Endometrium (tissue), 2 donors: ENCODE measurements around the gene BBS9.
"Not testable (repeated sequence)": the region's sequence is repeated elsewhere in the genome, so short reads cannot be mapped to it uniquely, and the experiment has no call there.

Source experiments
- FAIRE-seq: peaks from 2 replicates; lab custom pipeline; 2012; peaks lifted over from hg19 to GRCh38; lab: Jason Lieb, UNC
- donor health status: control.
- donor health status: control.

Gene BBS9

GRCh38 chr7:33196221-33196620, 66.9 kb downstream of the BBS9 start:
- FAIRE-seq, result no peak

- no peak for FAIRE-seq
Measured at GRCh38 chr7:33200282-33200681, 70.9 kb downstream of the BBS9 start.

- no peak for FAIRE-seq
Measured at GRCh38 chr7:33201821-33202220, 72.5 kb downstream of the BBS9 start.

GRCh38 chr7:33210958-33211357, 81.6 kb downstream of the BBS9 start:
- no peak for FAIRE-seq

GRCh38 chr7:33212144-33212543, 82.8 kb downstream of the BBS9 start:
- FAIRE-seq, result no peak

GRCh38 chr7:33215992-33216391, 86.6 kb downstream of the BBS9 start:
- no peak for FAIRE-seq

GRCh38 chr7:33217595-33217994, 88.2 kb downstream of the BBS9 start:
- FAIRE-seq, result no peak

GRCh38 chr7:33218841-33219535, 89.6 kb downstream of the BBS9 start:
- FAIRE-seq, result not testable (repeated sequence)

GRCh38 chr7:33220231-33220630, 90.9 kb downstream of the BBS9 start:
- no peak for FAIRE-seq

- no peak for FAIRE-seq
Measured at GRCh38 chr7:33221390-33221789, 92.0 kb downstream of the BBS9 start.

GRCh38 chr7:33232632-33233145, 103.3 kb downstream of the BBS9 start:
- FAIRE-seq, result peak; percentile 37

- no peak for FAIRE-seq
Measured at GRCh38 chr7:33233659-33234058, 104.3 kb downstream of the BBS9 start.

GRCh38 chr7:33237036-33237435, 107.7 kb downstream of the BBS9 start:
- no peak for FAIRE-seq

GRCh38 chr7:33243319-33243881, 114.0 kb downstream of the BBS9 start:
- FAIRE-seq, result peak; percentile 82

- no peak for FAIRE-seq
Measured at GRCh38 chr7:33248671-33249070, 119.3 kb downstream of the BBS9 start.

- FAIRE-seq, result no peak
Measured at GRCh38 chr7:33250421-33250871, 121.1 kb downstream of the BBS9 start.

- no peak for FAIRE-seq
Measured at GRCh38 chr7:33251301-33251700, 121.9 kb downstream of the BBS9 start.

- no peak for FAIRE-seq
Measured at GRCh38 chr7:33258491-33258951, 129.2 kb downstream of the BBS9 start.

- FAIRE-seq, result no peak
Measured at GRCh38 chr7:33261585-33261984, 132.2 kb downstream of the BBS9 start.

GRCh38 chr7:33262476-33262875, 133.1 kb downstream of the BBS9 start:
- FAIRE-seq, result no peak

GRCh38 chr7:33271839-33272371, 142.5 kb downstream of the BBS9 start:
- FAIRE-seq, result not testable (repeated sequence)

GRCh38 chr7:33273356-33273755, 144.0 kb downstream of the BBS9 start:
- FAIRE-seq, result no peak

GRCh38 chr7:33276325-33276724, 147.0 kb downstream of the BBS9 start:
- FAIRE-seq, result no peak
